GM18870 (cell line): ENCODE results near the gene AKR1E2.

Experiments
- ATAC-seq: cut with Tn5 transposase; IDR thresholded peaks from one replicate; pipeline ENCODE4 v1.9.1; 2021; ENCODE audit warnings: moderate library complexity; ENCODE audit not compliant: unreplicated experiment

The AKR1E2 gene

DNA sequence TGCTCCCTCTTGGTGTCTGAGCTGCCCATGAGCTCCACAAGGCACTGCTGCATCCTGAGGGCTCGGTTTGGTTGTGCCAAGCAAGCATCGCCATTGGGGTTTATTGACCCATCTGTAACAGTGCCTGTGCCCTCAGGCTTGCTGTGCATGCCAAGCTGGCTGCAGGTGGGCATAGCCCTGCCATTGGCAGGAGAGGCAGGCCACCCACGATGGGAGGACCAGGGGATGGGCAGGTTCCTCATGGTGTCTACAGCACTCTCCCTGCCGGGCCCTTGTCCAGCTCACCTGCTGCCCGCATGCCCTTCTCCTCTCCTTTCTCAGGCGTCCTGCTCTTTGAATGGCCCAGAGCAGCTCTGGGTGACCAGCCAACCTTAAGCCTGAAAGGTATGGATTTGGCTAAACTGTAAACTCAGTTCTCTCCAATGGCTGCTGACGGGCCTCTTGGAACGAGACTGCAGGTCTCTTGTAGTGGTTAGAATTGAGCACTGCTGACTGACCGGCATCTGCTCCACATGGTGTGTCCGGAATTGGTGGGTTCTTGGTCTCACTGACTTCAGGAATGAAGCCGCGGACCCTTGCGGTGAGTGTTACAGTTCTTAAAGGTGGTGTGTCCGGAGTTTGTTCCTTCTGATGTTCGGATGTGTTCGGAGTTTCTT lies 17.6 kb downstream of the AKR1E2 start:
- ATAC-seq = no peak

DNA sequence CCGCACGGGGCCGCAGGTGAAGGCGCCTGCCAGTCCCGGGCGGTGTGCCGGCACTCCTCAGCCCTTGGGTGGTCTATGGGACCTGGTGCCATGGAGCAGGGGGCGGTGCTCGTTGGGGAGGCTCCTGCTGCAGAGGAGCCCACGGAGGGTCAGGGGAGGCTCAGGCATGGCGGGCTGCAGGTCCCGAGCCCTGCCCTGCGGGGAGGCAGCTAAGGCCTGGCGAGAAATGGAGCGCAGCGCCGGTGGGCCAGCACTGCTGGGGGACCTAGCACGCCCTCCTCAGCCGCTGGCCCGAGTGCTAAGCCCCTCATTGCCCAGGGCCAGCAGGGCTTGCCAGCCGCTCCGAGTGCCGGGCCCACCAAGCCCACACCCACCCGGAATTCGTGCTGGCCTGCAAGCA lies 18.9 kb downstream of the AKR1E2 start:
- no peak for ATAC-seq

DNA sequence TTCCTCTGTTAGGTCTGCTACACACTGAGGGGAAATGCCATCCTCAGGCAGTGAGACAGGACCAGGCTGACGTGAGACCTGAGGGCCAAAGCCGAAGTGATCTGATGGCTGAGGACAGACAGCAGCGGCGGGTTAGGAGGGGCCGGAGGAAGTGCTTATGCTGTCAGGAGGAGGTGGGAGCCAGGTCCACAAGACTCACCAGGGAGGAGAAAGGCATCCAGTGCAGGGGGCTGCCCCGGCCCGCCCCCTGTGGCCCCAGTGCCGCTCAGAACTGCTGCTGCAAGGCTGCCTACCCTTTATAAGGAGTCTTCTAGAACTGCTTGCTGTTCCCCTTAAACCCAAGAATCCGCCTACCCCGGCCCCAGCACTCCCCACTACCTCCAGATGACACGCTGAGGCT lies 19.8 kb downstream of the AKR1E2 start:
- ATAC-seq = no peak

DNA sequence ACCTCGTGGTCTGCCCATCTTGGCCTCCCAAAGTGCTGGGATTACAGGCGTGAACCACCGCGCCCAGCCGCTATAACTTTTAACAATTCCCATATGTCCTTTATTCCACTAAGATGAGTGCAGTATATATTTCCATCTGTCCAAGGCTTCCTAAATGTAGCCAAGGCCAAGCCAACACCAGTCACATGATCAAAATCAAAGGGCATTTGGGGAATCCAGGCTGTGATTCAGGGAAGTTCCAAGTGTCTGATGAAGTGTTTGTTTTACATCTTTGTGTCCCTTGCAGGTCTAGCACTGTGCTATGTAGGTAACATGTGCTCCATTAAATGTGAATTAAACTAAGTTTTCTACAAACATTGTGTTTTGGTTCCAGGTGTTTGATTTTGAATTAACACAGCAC lies 20.8 kb downstream of the AKR1E2 start:
- no peak for ATAC-seq

DNA sequence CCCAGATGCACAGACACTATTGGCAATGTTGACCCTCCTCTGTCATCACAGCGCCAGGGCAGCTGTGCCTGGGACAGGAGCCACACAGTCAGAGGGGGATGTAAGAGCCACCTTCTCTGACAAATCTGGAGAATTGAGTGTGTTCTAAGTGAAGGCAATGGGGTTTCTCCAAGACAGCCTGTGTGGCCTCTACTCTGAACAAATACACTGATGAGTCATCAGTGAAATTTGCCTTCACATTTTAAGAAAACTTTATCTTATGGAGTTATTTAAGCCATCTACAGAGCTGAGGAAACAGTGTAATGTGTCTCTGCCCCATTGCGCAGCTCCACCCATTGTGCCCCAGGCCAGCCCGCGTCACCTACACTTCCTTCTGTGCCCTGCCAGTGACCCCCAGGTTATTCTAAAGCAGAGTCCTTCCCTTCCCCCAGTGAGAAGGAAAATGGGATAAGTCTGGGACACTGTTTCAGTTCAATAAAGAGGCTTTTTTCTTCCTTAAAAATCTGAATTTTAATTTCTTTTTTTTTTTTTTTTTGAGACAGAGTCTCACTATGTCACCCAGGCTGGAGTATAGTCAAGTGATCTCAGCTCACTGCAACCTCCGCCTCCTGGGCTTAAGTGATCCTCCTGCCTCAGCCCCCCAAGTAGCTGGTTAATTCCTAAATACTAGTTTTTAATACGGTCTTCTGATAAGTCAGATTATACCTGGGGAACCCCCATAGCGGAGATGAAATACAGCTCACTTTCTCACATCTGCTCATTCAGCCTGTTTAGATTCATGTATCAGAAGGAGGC lies 21.8 kb downstream of the AKR1E2 start:
- no peak for ATAC-seq

DNA sequence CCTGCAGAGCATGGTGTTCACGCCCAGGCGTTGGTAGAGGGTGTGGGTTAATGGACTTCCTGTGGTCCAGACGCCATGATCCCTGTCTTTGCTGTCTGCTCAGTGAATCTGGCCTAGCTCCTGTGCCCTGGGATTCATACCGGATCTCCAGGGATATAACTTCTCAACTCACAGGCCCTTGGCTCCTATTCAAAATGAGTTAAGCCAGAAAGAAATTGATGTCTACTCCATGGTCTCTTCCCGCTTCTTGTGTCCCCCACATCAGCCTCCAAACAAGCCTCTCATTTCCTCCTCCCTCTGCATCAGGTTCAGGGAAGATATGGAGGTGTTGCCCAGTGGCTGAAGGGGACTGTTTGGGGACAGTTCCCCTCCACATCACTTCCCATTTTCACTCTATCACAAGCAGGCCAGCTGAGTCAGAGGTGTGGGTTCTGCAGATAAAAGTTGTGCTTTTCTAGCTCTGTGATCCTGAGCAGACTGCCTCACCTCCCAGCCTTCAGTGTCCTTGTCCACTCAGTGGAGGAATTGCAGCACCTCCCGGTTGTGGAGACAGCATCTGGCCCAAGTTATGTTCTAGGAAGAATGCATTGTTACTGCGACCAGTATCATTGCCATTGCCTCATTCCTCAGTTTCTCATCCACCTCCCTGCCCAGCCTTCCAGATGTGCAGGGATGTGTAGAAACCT lies 22.5 kb downstream of the AKR1E2 start:
- no peak for ATAC-seq

DNA sequence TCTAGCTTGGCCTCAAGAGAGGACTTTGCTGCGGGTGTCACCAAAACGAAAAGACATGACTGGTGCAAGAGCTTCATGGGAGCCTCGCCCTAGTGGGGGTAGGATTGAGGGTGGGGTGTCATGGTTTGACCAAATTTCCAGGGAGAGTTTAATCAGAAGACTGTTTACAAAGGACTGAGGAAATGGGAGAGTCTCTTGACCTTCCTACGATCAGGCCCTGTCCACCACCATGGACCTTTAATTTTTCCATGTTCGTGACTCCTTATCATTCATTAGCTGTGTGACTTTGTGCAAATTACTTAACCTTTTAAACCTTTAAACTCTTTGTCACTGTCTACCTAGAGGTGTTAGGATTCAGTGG lies 23.0 kb downstream of the AKR1E2 start:
- ATAC-seq = no peak

DNA sequence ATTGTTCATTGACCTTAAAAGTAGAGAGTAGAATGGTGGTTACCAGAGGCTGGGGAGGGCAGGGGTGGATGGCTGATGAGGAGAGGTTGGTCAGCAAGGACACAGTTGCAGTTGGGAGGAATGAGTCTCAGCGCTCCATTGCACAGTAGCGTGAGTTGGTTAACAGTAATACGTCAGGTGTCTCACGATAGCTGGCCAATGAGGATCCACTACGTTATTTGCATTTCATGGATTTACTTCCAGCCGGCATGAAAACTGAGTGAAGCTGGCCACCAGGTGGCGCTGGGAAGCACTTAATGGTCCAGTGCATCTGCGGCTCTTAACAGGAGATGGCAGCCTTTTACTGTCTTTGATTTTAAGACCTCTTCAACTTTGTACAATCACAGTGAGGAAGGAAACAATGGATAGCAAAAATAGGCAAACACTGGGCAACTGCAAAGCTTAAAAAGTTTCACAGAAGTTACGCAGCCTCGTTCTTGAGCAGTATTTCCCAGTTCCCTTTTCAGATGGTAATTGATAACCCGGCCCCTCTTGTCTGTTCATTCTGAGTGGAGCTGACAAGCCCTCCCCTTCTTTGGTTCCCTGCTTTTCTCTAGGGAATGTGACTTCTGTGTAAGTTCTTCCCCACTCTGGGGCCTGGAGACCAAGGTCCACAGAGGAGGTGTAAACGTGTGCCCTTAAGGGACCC lies 23.7 kb downstream of the AKR1E2 start:
- peak; percentile 91 for ATAC-seq

DNA sequence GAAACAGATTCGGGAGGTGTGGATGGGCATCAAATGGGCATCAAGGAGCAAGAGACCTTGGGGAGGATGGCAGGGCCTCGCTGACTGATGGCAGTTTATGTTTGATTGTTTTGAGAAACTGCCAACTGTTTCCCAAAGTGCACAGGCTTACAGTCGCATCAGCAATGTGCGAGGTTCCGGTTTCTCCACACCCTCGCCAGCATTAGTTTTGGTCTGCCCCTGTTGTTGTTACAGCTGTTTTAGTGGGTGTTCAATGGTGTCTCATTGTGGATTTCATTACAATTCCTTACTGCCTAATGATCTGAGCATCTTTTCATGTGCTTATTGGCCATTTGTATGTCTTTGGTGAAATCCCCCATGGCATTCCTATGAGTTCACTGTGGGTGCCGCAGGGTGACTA lies 24.4 kb downstream of the AKR1E2 start:
- ATAC-seq = no peak

DNA sequence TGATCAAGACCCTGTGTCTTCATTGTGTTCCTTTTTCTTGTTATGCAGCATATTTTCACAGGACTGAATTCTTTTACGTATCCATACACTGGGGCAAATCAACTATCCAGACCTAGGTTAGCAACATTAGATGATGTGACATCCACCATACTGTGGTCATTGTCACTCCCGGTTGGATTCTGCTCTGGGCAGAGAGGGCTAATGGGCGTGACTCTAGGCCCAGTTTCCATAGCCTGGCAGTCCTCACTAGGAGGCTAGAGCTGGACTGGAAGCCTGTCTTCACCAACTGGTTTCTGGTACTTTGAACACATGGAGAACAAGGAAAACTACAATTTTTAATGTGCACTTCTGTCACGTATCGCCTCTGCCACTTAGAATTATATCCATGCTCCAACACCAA lies 25.2 kb downstream of the AKR1E2 start:
- ATAC-seq = no peak

DNA sequence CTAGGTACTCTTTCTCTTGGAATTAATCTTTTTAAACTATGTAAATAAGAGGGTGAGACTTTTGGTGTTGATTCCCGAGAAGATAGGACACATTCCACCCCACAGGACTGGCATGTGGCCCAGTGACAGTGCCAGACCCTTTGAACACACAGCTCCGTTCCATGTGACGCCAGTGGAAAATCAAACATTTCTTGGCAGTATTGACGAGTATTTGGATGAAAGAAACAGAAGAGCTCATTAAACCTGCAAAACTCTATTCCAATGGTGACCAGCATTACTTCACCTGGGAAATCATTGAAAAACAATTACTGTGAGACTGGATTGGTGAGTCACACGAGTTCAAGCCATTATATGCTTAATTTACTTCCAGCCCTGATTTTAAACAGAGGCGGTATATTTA lies 25.8 kb downstream of the AKR1E2 start:
- ATAC-seq = no peak

DNA sequence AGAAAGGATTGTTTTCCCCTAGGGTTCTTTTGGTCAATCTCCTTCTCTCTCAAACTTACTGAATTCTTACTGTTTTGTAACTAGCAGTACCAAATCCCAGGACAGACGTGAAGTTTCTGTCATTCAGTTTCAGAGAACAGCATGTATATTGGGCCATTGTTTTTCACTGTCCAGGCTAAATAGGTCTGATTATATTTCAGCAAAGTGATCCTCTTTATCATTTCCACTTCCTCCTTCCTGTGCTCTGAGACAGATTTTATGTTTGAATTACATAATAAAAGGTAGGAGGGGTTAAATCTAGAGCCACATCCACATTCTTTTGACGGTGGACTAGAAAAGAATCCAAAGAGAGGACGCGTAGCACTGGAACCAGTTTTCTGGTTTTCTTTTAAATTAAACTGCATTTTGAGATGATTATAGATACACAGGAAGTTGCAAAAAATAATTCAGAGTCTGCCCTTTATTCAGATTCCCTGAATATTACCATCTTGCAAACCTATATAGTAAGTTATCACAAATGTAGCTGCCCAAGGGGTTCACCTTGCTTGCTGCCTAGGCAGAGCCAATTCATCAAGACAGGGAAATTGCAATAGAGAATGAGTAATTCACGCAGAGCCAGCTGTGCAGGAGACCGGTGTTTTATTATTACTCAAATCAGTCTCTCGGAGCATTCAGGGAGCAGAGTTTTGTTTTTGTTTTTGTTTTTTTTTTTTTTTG lies 40.1 kb downstream of the AKR1E2 start:
- no peak for ATAC-seq

DNA sequence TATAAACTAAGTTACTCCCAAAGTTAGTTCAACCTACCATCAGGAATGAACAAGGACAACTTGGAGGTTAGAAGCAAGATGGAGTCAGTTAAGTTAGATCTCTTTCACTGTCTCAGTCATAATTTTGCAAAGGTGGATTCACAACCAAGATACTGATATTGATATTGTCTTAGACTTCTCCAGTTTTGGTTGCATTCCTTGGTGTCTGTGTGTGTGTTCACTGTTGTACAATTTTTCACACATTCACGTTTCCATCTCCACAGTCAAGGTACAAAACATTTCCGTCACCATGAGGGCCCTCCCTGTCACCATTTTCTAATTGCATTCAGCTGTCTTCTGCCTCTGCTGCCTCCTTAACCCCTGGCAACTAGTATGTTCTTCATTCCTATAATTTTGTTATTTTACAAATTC lies 41.1 kb downstream of the AKR1E2 start:
- no peak for ATAC-seq

DNA sequence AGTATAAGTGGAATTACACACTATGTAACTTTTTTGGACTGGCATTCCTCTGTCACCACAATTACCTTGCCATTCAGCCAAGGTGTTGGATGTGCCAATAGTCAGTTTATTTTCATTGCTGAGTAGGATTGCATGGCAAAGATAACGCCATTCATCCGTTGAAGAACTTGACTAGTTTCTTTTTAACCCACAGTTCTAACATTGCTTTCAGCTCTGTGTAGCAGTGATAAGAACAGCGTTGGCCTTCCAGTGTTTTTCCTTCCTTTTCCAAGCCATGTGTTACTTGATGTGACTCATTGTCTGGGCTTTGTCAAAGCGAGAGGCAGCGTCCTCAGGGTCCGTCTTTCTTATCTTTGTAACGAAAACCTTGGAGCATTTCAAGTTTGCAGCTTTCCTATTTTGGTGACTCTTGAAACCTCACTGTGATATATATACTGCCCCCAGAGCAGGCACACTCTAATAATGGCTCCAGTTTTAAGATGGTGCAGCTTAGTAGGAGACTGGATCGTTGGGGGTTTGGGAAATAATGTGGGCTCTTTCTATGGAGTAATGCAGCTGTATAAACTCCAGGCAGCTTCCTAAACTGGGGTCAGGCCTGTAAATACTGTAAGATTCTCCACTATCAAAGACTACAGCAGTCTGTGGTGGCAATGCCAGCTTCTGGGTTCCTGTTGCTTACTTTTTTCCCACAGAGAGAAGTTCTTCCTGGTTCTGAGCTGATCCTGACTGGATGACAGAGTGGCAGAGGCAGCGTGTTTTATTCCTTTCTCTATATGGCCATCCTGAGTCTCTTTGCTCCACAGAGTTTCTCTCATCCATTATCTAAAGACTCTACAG lies 41.7 kb downstream of the AKR1E2 start:
- no peak for ATAC-seq

DNA sequence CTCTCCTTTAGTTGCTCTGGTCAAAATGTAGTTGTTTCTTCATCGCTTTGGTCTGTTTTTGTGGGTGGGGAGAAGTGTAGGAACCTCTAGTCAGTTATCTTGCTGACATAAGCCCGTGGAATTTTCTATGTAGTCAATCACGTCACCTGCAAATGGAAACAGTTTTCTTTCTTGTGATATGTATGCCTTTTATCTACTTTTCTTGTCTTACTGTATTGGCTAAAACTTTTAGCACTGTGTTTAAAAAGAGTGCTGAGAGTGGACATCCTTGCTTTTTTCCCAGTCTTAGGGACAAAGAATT lies 42.3 kb downstream of the AKR1E2 start:
- no peak for ATAC-seq

DNA sequence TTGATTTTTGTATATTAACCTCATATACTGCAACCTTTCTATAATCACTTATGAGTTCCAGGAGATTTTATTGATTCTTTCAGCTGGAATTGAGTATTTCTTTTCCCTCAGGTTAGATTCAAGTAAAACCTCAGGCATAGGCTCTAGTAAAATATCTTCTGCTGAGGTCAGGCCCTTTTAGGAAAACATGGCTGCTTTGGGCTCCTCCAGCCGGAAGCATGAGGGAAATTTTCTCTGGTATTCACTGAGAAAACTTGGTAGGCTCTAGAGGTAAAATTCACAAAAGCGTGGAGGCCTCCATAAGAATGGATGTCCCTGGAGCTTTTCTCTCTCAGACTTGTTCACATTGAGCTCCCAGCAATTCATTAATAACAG lies 56.7 kb downstream of the AKR1E2 start:
- no peak for ATAC-seq

DNA sequence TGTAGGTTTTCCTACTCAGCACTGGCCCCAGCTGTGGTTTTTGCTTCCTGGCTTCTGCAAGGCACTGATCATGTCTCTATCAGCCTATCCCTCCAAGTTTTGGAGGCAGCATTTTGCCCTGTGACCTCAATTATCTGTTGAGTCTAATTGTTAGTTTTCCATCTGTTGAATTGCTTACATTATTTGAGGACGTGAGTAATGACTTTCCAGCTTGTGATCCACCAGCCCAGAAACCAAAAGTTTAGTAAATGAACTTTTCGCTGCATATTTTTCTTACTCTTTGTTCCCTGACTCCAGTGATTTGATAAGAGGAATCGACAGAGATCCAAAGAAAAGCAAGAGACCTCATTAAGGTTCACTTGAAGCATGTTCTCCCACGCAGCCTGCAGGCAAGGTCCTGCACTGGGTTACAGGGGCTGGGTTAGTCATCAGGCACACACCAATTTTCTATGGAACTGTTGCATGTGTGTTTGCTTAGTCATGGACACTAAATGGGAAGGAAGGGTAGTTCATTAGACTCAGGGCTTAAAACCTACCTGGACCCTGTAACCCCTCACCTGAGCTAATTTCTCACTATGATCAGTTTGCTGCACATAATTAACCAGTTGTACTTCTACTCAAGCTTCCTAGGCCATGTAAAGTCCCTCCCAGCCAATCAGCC lies 57.2 kb downstream of the AKR1E2 start:
- no peak for ATAC-seq

DNA sequence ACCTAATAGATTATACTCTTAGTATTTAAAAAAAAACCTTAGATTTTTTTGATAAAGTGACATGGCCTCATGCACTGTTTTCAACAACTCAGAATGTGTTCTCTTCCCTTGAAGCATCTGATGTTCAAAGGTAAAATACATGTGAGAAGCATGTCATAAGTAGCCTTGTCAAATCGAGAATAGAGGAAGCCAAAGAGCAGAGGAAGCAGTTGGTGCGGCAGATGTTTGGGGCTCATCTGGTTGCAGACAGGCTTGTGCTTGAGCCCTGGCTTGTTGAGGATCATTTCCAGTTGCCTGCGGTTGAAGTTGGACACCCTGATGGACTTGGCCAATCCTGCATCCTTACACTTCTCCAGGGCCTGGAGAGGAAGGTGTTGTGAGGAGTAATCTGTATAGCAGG lies 59.2 kb downstream of the AKR1E2 start:
- no peak for ATAC-seq

DNA sequence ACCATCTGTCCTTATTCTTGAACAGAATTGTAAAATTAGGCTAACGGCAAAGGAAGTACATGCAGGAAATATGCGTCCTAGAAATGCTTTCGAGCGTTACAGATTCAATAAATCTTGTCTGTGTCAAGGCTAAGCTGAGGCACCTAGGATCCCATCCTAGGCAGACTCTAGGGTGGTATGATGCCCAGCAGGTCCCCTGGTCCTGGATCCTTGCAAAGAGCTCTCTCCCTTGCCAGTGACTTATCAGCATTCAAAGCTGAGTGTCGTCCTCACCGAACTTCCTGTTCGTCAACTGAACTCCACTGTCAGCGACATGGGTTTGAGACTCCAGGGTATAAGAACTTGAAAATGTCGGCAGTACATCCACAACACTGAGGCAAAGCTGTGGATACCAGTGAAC lies 61.5 kb downstream of the AKR1E2 start:
- ATAC-seq = no peak

DNA sequence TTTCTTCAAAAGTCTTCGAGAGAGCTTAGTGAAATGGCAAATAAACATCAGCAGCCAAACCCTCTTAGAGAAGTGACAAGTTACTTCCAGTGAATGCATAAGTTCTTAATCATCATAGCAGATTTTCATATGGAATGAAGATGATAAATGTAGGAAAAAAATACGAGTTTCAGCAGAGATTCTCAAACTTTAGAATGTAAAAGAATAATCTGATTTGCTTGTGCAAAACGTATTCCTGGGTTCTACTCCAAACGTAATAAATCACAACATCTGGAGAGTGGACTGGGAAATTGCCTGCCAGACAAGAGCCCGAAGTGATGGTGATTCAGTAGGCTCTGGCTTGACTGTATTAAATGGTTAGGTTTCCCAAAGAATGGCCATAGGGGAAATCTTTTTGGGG lies 62.2 kb downstream of the AKR1E2 start:
- ATAC-seq = no peak
